Memory B cell (primary cell): Measurements from ENCODE around the gene RRP1B.
A peak's percentile ranks its signal among the peaks of the same experiment; 100 is the strongest.
"Not testable (repeated sequence)": the region's sequence is repeated elsewhere in the genome, so short reads cannot be mapped to it uniquely, and the experiment has no call there.

Experiments used
- ATAC-seq: fragments of 150-1000 bp; cut with Tn5 transposase; 2 replicates; pipeline ENCODE4 v1.10.0; 2021; ENCODE audit warnings: low read depth, mild to moderate bottlenecking, moderate library complexity
- DNase-seq, 2 donors: peaks; one replicate each; pipeline ENCODE4 v3.0.0; 2022; ENCODE audit warnings: low spot score in 2 of 2
- H3K27ac Mint-ChIP-seq: one replicate; pipeline ENCODE4 v1.8.0; 2022; ENCODE audit warnings: mild to moderate bottlenecking, moderate library complexity, mixed read lengths
- H3K27me3 Mint-ChIP-seq: one replicate; pipeline ENCODE4 v1.8.0; 2022; ENCODE audit warnings: mixed read lengths
- H3K36me3 Mint-ChIP-seq: one replicate; pipeline ENCODE4 v1.8.0; 2022; ENCODE audit warnings: mild to moderate bottlenecking, mixed read lengths
- H3K4me1 Mint-ChIP-seq: one replicate; pipeline ENCODE4 v1.8.0; 2022; ENCODE audit warnings: mixed read lengths
- H3K4me3 Mint-ChIP-seq: one replicate; pipeline ENCODE4 v1.8.0; 2022; ENCODE audit warnings: mild to moderate bottlenecking, moderate library complexity, mixed read lengths
- H3K9me3 Mint-ChIP-seq: one replicate; pipeline ENCODE4 v1.8.0; 2022; ENCODE audit warnings: mixed read lengths

Gene RRP1B

GRCh38 chr21:43648171-43648570 is 11.2 kb upstream of the RRP1B start:
- ATAC-seq: no peak
- Mint-ChIP-seq H3K36me3 (no peaks in the 10 kb centered on the region), H3K27ac (no peak overlapping the region), H3K27me3 (peaks cover 15% of the 10 kb centered on the region), H3K4me3 (no peak overlapping the region), H3K4me1 (peaks cover 9% of the 10 kb centered on the region), H3K9me3 (no peaks in the 10 kb centered on the region)
- DNase-seq: no peak

- H3K4me1 Mint-ChIP-seq, DNase-seq, H3K9me3 Mint-ChIP-seq, H3K36me3 Mint-ChIP-seq, H3K27ac Mint-ChIP-seq, ATAC-seq, H3K4me3 Mint-ChIP-seq: not testable (repeated sequence)
- H3K27me3 Mint-ChIP-seq: peaks cover 15% of the 10 kb centered on the region
Observed at GRCh38 chr21:43651926-43652325, 7.4 kb upstream of the RRP1B start.

GRCh38 chr21:43652616-43653015 is 6.7 kb upstream of the RRP1B start:
- Mint-ChIP-seq H3K27me3 (peaks cover 15% of the 10 kb centered on the region), H3K9me3 (no peaks in the 10 kb centered on the region), H3K27ac (peak overlapping the region; percentile 14), H3K4me1 (no peaks in the 10 kb centered on the region), H3K4me3 (no peak overlapping the region), H3K36me3 (no peaks in the 10 kb centered on the region)
- ATAC-seq: no peak
- no peak for DNase-seq

GRCh38 chr21:43653626-43654025 is 5.7 kb upstream of the RRP1B start:
- no peak overlapping the region for H3K4me3 Mint-ChIP-seq
- ATAC-seq (no peak), DNase-seq (no peak)
- no peaks in the 10 kb centered on the region for H3K9me3 Mint-ChIP-seq
- H3K4me1 Mint-ChIP-seq: no peaks in the 10 kb centered on the region
- H3K36me3 Mint-ChIP-seq: no peaks in the 10 kb centered on the region
- H3K27me3 Mint-ChIP-seq: peaks cover 8% of the 10 kb centered on the region
- H3K27ac Mint-ChIP-seq: no peak overlapping the region

GRCh38 chr21:43654806-43655489 is 4.4 kb upstream of the RRP1B start:
- DNase-seq (no peak), ATAC-seq (no peak)
- Mint-ChIP-seq H3K4me3 (no peak overlapping the region), H3K9me3 (no peaks in the 10 kb centered on the region), H3K27me3 (peaks cover 8% of the 10 kb centered on the region), H3K36me3 (no peaks in the 10 kb centered on the region), H3K4me1 (peaks cover 1% of the 10 kb centered on the region), H3K27ac (no peak overlapping the region)

GRCh38 chr21:43657355-43658087 is 1.8 kb upstream of the RRP1B start:
- Mint-ChIP-seq H3K4me1 (peaks cover 16% of the 10 kb centered on the region), H3K27ac (no peak overlapping the region), H3K36me3 (peaks cover 2% of the 10 kb centered on the region), H3K4me3 (no peak overlapping the region), H3K9me3 (no peaks in the 10 kb centered on the region), H3K27me3 (no peaks in the 10 kb centered on the region)
- ATAC-seq: no peak
- no peak for DNase-seq

GRCh38 chr21:43658088-43658741 is 1.1 kb upstream of the RRP1B start:
- Mint-ChIP-seq H3K36me3 (peaks cover 2% of the 10 kb centered on the region), H3K9me3 (no peaks in the 10 kb centered on the region), H3K4me1 (peaks cover 18% of the 10 kb centered on the region), H3K27me3 (no peaks in the 10 kb centered on the region), H3K4me3 (no peak overlapping the region), H3K27ac (no peak overlapping the region)
- DNase-seq (no peak), ATAC-seq (no peak)

GRCh38 chr21:43658769-43659135 is 608 bp upstream of the RRP1B start:
- no peaks in the 10 kb centered on the region for H3K27me3 Mint-ChIP-seq
- DNase-seq (no peak), ATAC-seq (no peak)
- peaks cover 2% of the 10 kb centered on the region for H3K36me3 Mint-ChIP-seq
- peak overlapping the region; percentile 87 for H3K27ac Mint-ChIP-seq
- peak overlapping the region; percentile 66 for H3K4me3 Mint-ChIP-seq
- H3K4me1 Mint-ChIP-seq: peaks cover 18% of the 10 kb centered on the region
- H3K9me3 Mint-ChIP-seq: no peaks in the 10 kb centered on the region

- no peak overlapping the region for H3K27ac Mint-ChIP-seq
- H3K9me3 Mint-ChIP-seq: peaks cover 1% of the 10 kb centered on the region
- H3K27me3 Mint-ChIP-seq: no peaks in the 10 kb centered on the region
- no peak for ATAC-seq
- no peak for DNase-seq
- H3K36me3 Mint-ChIP-seq: peaks cover 12% of the 10 kb centered on the region
- no peak overlapping the region for H3K4me3 Mint-ChIP-seq
- H3K4me1 Mint-ChIP-seq: peaks cover 24% of the 10 kb centered on the region
Observed at GRCh38 chr21:43662286-43662685, 2.9 kb downstream of the RRP1B start.

- no peak for ATAC-seq
- Mint-ChIP-seq H3K4me1 (peaks cover 26% of the 10 kb centered on the region), H3K27ac (no peak overlapping the region), H3K9me3 (peaks cover 1% of the 10 kb centered on the region), H3K27me3 (no peaks in the 10 kb centered on the region), H3K4me3 (no peak overlapping the region), H3K36me3 (peaks cover 14% of the 10 kb centered on the region)
- no peak for DNase-seq
Observed at GRCh38 chr21:43663033-43663432, 3.7 kb downstream of the RRP1B start.

GRCh38 chr21:43664358-43664757 is 5.0 kb downstream of the RRP1B start:
- peaks cover 26% of the 10 kb centered on the region for H3K4me1 Mint-ChIP-seq
- no peak overlapping the region for H3K27ac Mint-ChIP-seq
- H3K27me3 Mint-ChIP-seq: no peaks in the 10 kb centered on the region
- H3K36me3 Mint-ChIP-seq: peaks cover 14% of the 10 kb centered on the region
- ATAC-seq: no peak
- no peak overlapping the region for H3K4me3 Mint-ChIP-seq
- peaks cover 1% of the 10 kb centered on the region for H3K9me3 Mint-ChIP-seq
- no peak for DNase-seq

GRCh38 chr21:43665879-43666278 is 6.5 kb downstream of the RRP1B start:
- H3K27ac Mint-ChIP-seq: no peak overlapping the region

GRCh38 chr21:43667191-43667904 is 8.0 kb downstream of the RRP1B start:
- Mint-ChIP-seq H3K27ac (no peak overlapping the region), H3K27me3 (no peaks in the 10 kb centered on the region), H3K4me1 (peaks cover 10% of the 10 kb centered on the region), H3K4me3 (no peak overlapping the region), H3K36me3 (peaks cover 14% of the 10 kb centered on the region), H3K9me3 (peaks cover 1% of the 10 kb centered on the region)
- no peak for DNase-seq
- no peak for ATAC-seq

More at GRCh38 chr21:43665879-43666278, 6.5 kb downstream of the RRP1B start:
- H3K4me1 Mint-ChIP-seq: peaks cover 18% of the 10 kb centered on the region
- peaks cover 1% of the 10 kb centered on the region for H3K9me3 Mint-ChIP-seq
- ATAC-seq (no peak), DNase-seq (no peak)
- H3K36me3 Mint-ChIP-seq: peaks cover 16% of the 10 kb centered on the region
- no peaks in the 10 kb centered on the region for H3K27me3 Mint-ChIP-seq
- H3K4me3 Mint-ChIP-seq: no peak overlapping the region
